Measurements from ENCODE around the gene SUPT3H.

SUPT3H gene

GRCh38 chr6:45388328-45388727, 10.6 kb upstream of the SUPT3H start:
- DNase-seq (ENCODE audit: low spot score) (no peak), FAIRE-seq (no peak)

GRCh38 chr6:45387236-45387635, 9.5 kb upstream of the SUPT3H start:
- FAIRE-seq (no peak), DNase-seq (ENCODE audit: low spot score) (no peak)

GRCh38 chr6:45386501-45386900, 8.8 kb upstream of the SUPT3H start:
- no peak for FAIRE-seq
- DNase-seq (ENCODE audit: low spot score) = no peak

GRCh38 chr6:45382391-45382790, 4.7 kb upstream of the SUPT3H start:
- DNase-seq (ENCODE audit: low spot score) = no peak
- no peak for FAIRE-seq

- FAIRE-seq = no peak
Observed at GRCh38 chr6:45378334-45378926, 696 bp upstream of the SUPT3H start.

GRCh38 chr6:45377043-45377553, 636 bp downstream of the SUPT3H start:
- DNase-seq (ENCODE audit: low spot score) (no peak), FAIRE-seq (no peak)

More at GRCh38 chr6:45378334-45378926, 696 bp upstream of the SUPT3H start:
- DNase-seq (ENCODE audit: low spot score) = no peak

GRCh38 chr6:45376310-45377042, 1.3 kb downstream of the SUPT3H start:
- FAIRE-seq (no peak), DNase-seq (ENCODE audit: low spot score) (no peak)

GRCh38 chr6:45375449-45375848, 2.3 kb downstream of the SUPT3H start:
- FAIRE-seq (no peak), DNase-seq (ENCODE audit: low spot score) (no peak)

GRCh38 chr6:45371924-45372573, 5.7 kb downstream of the SUPT3H start:
- no peak for DNase-seq (ENCODE audit: low spot score)
- FAIRE-seq = no peak

GRCh38 chr6:45369870-45370269, 7.9 kb downstream of the SUPT3H start:
- no peak for FAIRE-seq
- no peak for DNase-seq (ENCODE audit: low spot score)

GRCh38 chr6:45367999-45368398, 9.7 kb downstream of the SUPT3H start:
- FAIRE-seq (no peak), DNase-seq (ENCODE audit: low spot score) (no peak)

- FAIRE-seq (no peak), DNase-seq (ENCODE audit: low spot score) (no peak)
Observed at GRCh38 chr6:45366534-45366933, 11.2 kb downstream of the SUPT3H start.

GRCh38 chr6:45365036-45365435, 12.7 kb downstream of the SUPT3H start:
- DNase-seq (ENCODE audit: low spot score) = no peak
- no peak for FAIRE-seq

GRCh38 chr6:45364466-45364865, 13.3 kb downstream of the SUPT3H start:
- no peak for FAIRE-seq
- DNase-seq (ENCODE audit: low spot score) = no peak

GRCh38 chr6:45353654-45354053, 24.1 kb downstream of the SUPT3H start:
- DNase-seq (ENCODE audit: low spot score) (no peak), FAIRE-seq (no peak)

- DNase-seq (ENCODE audit: low spot score) = no peak
Observed at GRCh38 chr6:45351667-45352066, 26.1 kb downstream of the SUPT3H start.

GRCh38 chr6:45351076-45351475, 26.7 kb downstream of the SUPT3H start:
- FAIRE-seq = no peak
- no peak for DNase-seq (ENCODE audit: low spot score)

More at GRCh38 chr6:45351667-45352066, 26.1 kb downstream of the SUPT3H start:
- no peak for FAIRE-seq

GRCh38 chr6:45350186-45350710, 27.5 kb downstream of the SUPT3H start:
- no peak for DNase-seq (ENCODE audit: low spot score)
- FAIRE-seq = no peak

- DNase-seq (ENCODE audit: low spot score) (no peak), FAIRE-seq (no peak)
Observed at GRCh38 chr6:45344900-45345299, 32.8 kb downstream of the SUPT3H start.

GRCh38 chr6:45328523-45328922, 49.2 kb downstream of the SUPT3H start:
- DNase-seq (ENCODE audit: low spot score) = no peak

GRCh38 chr6:45327956-45328522, 49.7 kb downstream of the SUPT3H start, which contains the start of gene RUNX2:
RUNX2 (plus strand) TSS chr6:45328330; CDS start chr6:45328727, 397 bp downstream.
- peak; percentile 55 for DNase-seq (ENCODE audit: low spot score)
- FAIRE-seq = peak; percentile 83

More at GRCh38 chr6:45328523-45328922, 49.2 kb downstream of the SUPT3H start:
- FAIRE-seq = no peak
